Vagina (tissue), 2 donors: ENCODE results near the gene ECEL1.
"Not testable (repeated sequence)": the region's sequence is repeated elsewhere in the genome, so short reads cannot be mapped to it uniquely, and the experiment has no call there.

Experiments used
- POLR2A ChIP-seq, 2 donors: fragments of 450-650 bp; IDR thresholded peaks; one replicate each; pipeline ENCODE4 v1.6.1; 2017; ENCODE audit warnings: antibody characterized with exemption in 2 of 2, mild to moderate bottlenecking in 2 of 2, moderate library complexity in 2 of 2
- POLR2AphosphoS5 ChIP-seq, 2 donors: sonication (generic); formaldehyde crosslinking; IDR thresholded peaks; one replicate each; pipeline ENCODE4 v1.9.0; 2017; ENCODE audit warnings: antibody characterized with exemption in 2 of 2, mild to moderate bottlenecking in 2 of 2, low read depth in 1 of 2; ENCODE audit not compliant: insufficient read depth in 1 of 2
- TF ChIP-seq, protein P1 (sequence below), 3 experiments: fragments of 450-650 bp in 2 of 3; fragments of 200-600 bp in 1 of 3; sonication (generic) in 1 of 3; IDR thresholded peaks; one replicate each; pipeline ENCODE4 v1.5.1; 2017 to 2019; ENCODE audit warnings: antibody characterized with exemption in 3 of 3, mild to moderate bottlenecking in 2 of 3, moderate library complexity in 2 of 3

DNA sequence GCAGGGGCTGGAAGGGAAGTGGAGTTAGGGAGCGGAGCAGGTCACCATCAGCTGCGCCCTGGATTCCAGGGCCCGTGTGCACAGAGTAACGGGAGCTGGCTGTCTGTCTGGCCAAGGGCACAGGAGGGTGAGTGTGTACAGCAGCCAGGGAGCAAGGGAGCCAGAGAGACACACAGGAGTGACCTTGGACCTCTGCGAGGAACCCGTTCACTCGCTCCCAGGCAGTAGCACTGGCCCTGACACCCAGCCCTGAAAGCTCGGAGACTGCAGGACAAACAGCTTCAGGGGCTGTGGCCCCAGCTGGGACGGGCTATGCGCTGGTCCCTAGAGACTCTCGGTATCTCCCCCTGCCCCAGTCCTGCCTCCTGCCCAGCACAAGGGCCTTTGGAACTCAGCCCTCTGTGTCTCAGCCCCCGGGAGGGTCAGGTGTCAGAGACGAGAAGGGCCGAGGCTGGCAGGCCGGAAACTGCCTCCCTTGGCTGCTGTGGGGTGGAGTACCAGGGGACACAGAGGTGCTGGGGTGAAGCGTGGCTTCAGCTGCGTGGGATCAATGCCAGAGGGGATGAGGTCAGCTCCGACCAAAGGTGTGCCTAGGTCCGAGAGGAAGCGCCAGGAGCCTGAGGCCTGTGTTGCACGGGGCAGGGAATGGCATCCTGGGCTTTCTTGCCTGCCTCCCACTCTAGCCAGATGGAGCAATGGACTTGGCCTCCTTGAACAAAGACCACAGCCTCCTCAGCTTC is 43.8 kb downstream of the ECEL1 start:
- TF ChIP-seq, protein P1, sequence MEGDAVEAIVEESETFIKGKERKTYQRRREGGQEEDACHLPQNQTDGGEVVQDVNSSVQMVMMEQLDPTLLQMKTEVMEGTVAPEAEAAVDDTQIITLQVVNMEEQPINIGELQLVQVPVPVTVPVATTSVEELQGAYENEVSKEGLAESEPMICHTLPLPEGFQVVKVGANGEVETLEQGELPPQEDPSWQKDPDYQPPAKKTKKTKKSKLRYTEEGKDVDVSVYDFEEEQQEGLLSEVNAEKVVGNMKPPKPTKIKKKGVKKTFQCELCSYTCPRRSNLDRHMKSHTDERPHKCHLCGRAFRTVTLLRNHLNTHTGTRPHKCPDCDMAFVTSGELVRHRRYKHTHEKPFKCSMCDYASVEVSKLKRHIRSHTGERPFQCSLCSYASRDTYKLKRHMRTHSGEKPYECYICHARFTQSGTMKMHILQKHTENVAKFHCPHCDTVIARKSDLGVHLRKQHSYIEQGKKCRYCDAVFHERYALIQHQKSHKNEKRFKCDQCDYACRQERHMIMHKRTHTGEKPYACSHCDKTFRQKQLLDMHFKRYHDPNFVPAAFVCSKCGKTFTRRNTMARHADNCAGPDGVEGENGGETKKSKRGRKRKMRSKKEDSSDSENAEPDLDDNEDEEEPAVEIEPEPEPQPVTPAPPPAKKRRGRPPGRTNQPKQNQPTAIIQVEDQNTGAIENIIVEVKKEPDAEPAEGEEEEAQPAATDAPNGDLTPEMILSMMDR (IDR thresholded peaks at IDR 0.05): not testable (repeated sequence)
- not testable (repeated sequence) for TF ChIP-seq POLR2A (IDR thresholded peaks at IDR 0.05); POLR2AphosphoS5 (IDR thresholded peaks at IDR 0.05; ENCODE audit: insufficient read depth in 1 of 2, low read depth in 1 of 2)
